Neutrophil (primary cell): ENCODE measurements around the gene CAMK2G.

Experiments used
- H3K27ac ChIP-seq: fragments of 200-600 bp; sonication (generic); 2 replicates; pipeline ENCODE4 v1.5.1; 2016; ENCODE audit warnings: mild to moderate bottlenecking, moderate library complexity
- H3K27me3 ChIP-seq: fragments of 200-600 bp; sonication (generic); 2 replicates; pipeline ENCODE4 v1.6.0; 2016; ENCODE audit warnings: mild to moderate bottlenecking
- H3K36me3 ChIP-seq: fragments of 200-600 bp; sonication (generic); 2 replicates; pipeline ENCODE4 v1.5.1; 2017
- H3K4me1 ChIP-seq, 2 experiments: fragments of 200-600 bp in 1 of 2; sonication (generic) in 1 of 2; 1 replicate in 1 of 2; 2 replicates in 1 of 2; pipeline versions ENCODE4 v1.5.1 to v1.6.1; 2013 to 2016; ENCODE audit warnings: low read depth in 1 of 2, low read length in 1 of 2, mild to moderate bottlenecking in 1 of 2, moderate library complexity in 1 of 2; ENCODE audit not compliant: control insufficient read depth in 1 of 2, insufficient read depth in 1 of 2
- H3K4me3 ChIP-seq, 2 experiments: fragments of 200-600 bp in 1 of 2; sonication (generic) in 1 of 2; 1 replicate in 1 of 2; 2 replicates in 1 of 2; pipeline ENCODE4 v1.5.1; 2013 to 2016; ENCODE audit warnings: low read depth in 1 of 2, low read length in 1 of 2, mild to moderate bottlenecking in 1 of 2, moderate library complexity in 1 of 2
- H3K9me3 ChIP-seq: fragments of 200-600 bp; sonication (generic); 2 replicates; pipeline ENCODE4 v1.5.1; 2016
- CTCF ChIP-seq: fragments of 200-600 bp; sonication (generic); IDR thresholded peaks from 2 replicates; pipeline ENCODE4 v1.5.1; 2016; ENCODE audit warnings: antibody characterized with exemption

The CAMK2G gene

GRCh38 chr10:73828161-73828560, 46.2 kb downstream of the CAMK2G start:
- no peak for TF ChIP-seq CTCF
- peaks cover 87% of the 10 kb centered on the region for H3K36me3 ChIP-seq
- no peaks in the 10 kb centered on the region for H3K9me3 ChIP-seq
- H3K27ac ChIP-seq = no peak overlapping the region
- peaks cover 19 to 21% of the 10 kb centered on the region in 2 experiments for H3K4me1 ChIP-seq
- H3K27me3 ChIP-seq = no peaks in the 10 kb centered on the region
- H3K4me3 ChIP-seq = no peak overlapping the region

GRCh38 chr10:73827346-73828089, 46.8 kb downstream of the CAMK2G start:
- Histone ChIP-seq H3K4me3 (no peak overlapping the region), H3K9me3 (no peaks in the 10 kb centered on the region), H3K27ac (no peak overlapping the region), H3K4me1 (peaks cover 19 to 21% of the 10 kb centered on the region in 2 experiments), H3K36me3 (peaks cover 94% of the 10 kb centered on the region), H3K27me3 (no peaks in the 10 kb centered on the region)
- TF ChIP-seq CTCF = no peak

- H3K9me3 ChIP-seq = no peaks in the 10 kb centered on the region
- H3K27me3 ChIP-seq = no peaks in the 10 kb centered on the region
- H3K27ac ChIP-seq = no peak overlapping the region
- H3K4me3 ChIP-seq = no peak overlapping the region
- peaks cover 29 to 31% of the 10 kb centered on the region in 2 experiments for H3K4me1 ChIP-seq
- peaks cover 95% of the 10 kb centered on the region for H3K36me3 ChIP-seq
- TF ChIP-seq CTCF = no peak
These were observed 50.1 kb downstream of the CAMK2G start for GRCh38 chr10:73824146-73824725.

- Histone ChIP-seq H3K27me3 (no peaks in the 10 kb centered on the region), H3K4me1 (peaks cover 37 to 39% of the 10 kb centered on the region in 2 experiments), H3K36me3 (peaks cover 93% of the 10 kb centered on the region), H3K27ac (no peak overlapping the region), H3K9me3 (no peaks in the 10 kb centered on the region), H3K4me3 (no peak overlapping the region)
- no peak for TF ChIP-seq CTCF
These were observed 51.0 kb downstream of the CAMK2G start for GRCh38 chr10:73823391-73823790.

- TF ChIP-seq CTCF = no peak
- Histone ChIP-seq H3K27ac (peak overlapping the region; percentile 81), H3K4me3 (no peak overlapping the region), H3K9me3 (no peaks in the 10 kb centered on the region), H3K4me1 (peaks cover 50 to 55% of the 10 kb centered on the region in 2 experiments), H3K36me3 (peaks cover 93% of the 10 kb centered on the region), H3K27me3 (no peaks in the 10 kb centered on the region)
These were observed 54.8 kb downstream of the CAMK2G start for GRCh38 chr10:73819513-73820093.
